Daoy (cell line): ENCODE data around the gene SPSB1. TPM values are rescaled to one million over a fixed set of nuclear protein-coding genes. Genes with fewer than 3 reads are reported as not detected.

ENCODE experiments used
- DNase-seq: peaks from one replicate; pipeline ENCODE4 v3.0.0-alpha.2; 2015; ENCODE audit warnings: low read depth
- total RNA-seq: library from RNA; depleted of rRNA; stranded (reverse); fragments of >200 nt; shearing (Covaris generic); gene quantifications from 2 replicates; pipeline ENCODE4 v1.2.3, GENCODE V29; 2014; rRNA removed

The SPSB1 gene
- total RNA-seq, 1 experiment from 2014 or later = 15.0 TPM

- DNase-seq = no peak
Observed at GRCh38 chr1:9418851-9419250, 126.2 kb downstream of the SPSB1 start.

Other genes starting within 250 kb of the SPSB1 start
- not detected in 2 replicates for gene SLC2A5, start 223.3 kb upstream of the SPSB1 start, total RNA-seq
- 2.0 and 3.2 TPM in 2 replicates for gene GPR157, start 163.8 kb upstream of the SPSB1 start, total RNA-seq
- 7.1 and 9.9 TPM in 2 replicates for gene H6PD, start 58.1 kb upstream of the SPSB1 start, total RNA-seq
- 12.6 and 17.4 TPM in 2 replicates for gene SLC25A33, start 246.6 kb downstream of the SPSB1 start, total RNA-seq